Astrocyte of the cerebellum (primary cell): Measurements from ENCODE around the gene POFUT2.
A peak's percentile ranks its signal among the peaks of the same experiment; 100 is the strongest.
"Not testable (repeated sequence)": the region's sequence is repeated elsewhere in the genome, so short reads cannot be mapped to it uniquely, and the experiment has no call there.

Experiments used
- DNase-seq: peaks from one replicate; pipeline ENCODE4 v3.0.0-alpha.2; 2011; ENCODE audit warnings: low read depth
- H3K4me3 ChIP-seq: 2 replicates; pipeline ENCODE4 v1.5.1; 2011; ENCODE audit warnings: mild to moderate bottlenecking, low read depth, low read length, moderate library complexity
- CTCF ChIP-seq: IDR thresholded peaks from 2 replicates; pipeline ENCODE4 v1.5.1; 2012; ENCODE audit warnings: low read length, low read depth, moderate library complexity, mild to moderate bottlenecking; ENCODE audit errors: missing control alignments
- in situ Hi-C: cut with HindIII; loops from 2 replicates; pipeline ENCODE4 v1.10.0; 2017; ENCODE audit warnings: low sequenced_read_pairs

The POFUT2 gene

GRCh38 chr21:45309987-45310381 is 22.3 kb upstream of the POFUT2 start:
- in situ Hi-C loops = no loop called here
- TF ChIP-seq CTCF = no peak
- no peak for DNase-seq
- H3K4me3 ChIP-seq = no peak overlapping the region

- no peak for DNase-seq
- no peak overlapping the region for H3K4me3 ChIP-seq
- in situ Hi-C loops = no loop called here
- TF ChIP-seq CTCF = peak; percentile 76
These were observed 21.6 kb upstream of the POFUT2 start for GRCh38 chr21:45309069-45309986.

GRCh38 chr21:45308194-45309068 is 20.7 kb upstream of the POFUT2 start:
- TF ChIP-seq CTCF = no peak
- no peak overlapping the region for H3K4me3 ChIP-seq
- DNase-seq = peak; percentile 85
- in situ Hi-C loops = no loop called here

- DNase-seq, in situ Hi-C loops, H3K4me3 ChIP-seq: not testable (repeated sequence)
These were observed 20.0 kb upstream of the POFUT2 start for GRCh38 chr21:45307597-45308158.

GRCh38 chr21:45306832-45307571 is 19.3 kb upstream of the POFUT2 start:
- TF ChIP-seq CTCF = no peak
- H3K4me3 ChIP-seq = no peak overlapping the region
- in situ Hi-C loops = no loop called here
- DNase-seq = peak; percentile 69

GRCh38 chr21:45306453-45306831 is 18.7 kb upstream of the POFUT2 start:
- TF ChIP-seq CTCF = no peak
- no peak for DNase-seq
- H3K4me3 ChIP-seq = no peak overlapping the region
- in situ Hi-C loops = no loop called here
